GM12892 (cell line): ENCODE results near the gene GSTM4.

ENCODE experiments used
- POLR2A ChIP-seq: IDR thresholded peaks from 2 replicates; pipeline ENCODE4 v1.6.1; 2011; ENCODE audit warnings: low read depth, low read length, control low read depth
- POLR2AphosphoS5 ChIP-seq: IDR thresholded peaks from 2 replicates; pipeline ENCODE4 v1.6.1; 2011; ENCODE audit warnings: low read depth, low read length, control low read depth
- TAF1 ChIP-seq: IDR thresholded peaks from 2 replicates; pipeline ENCODE4 v1.6.1; 2011; ENCODE audit warnings: low read depth, mild to moderate bottlenecking, control low read depth, low read length, borderline replicate concordance

DNA sequence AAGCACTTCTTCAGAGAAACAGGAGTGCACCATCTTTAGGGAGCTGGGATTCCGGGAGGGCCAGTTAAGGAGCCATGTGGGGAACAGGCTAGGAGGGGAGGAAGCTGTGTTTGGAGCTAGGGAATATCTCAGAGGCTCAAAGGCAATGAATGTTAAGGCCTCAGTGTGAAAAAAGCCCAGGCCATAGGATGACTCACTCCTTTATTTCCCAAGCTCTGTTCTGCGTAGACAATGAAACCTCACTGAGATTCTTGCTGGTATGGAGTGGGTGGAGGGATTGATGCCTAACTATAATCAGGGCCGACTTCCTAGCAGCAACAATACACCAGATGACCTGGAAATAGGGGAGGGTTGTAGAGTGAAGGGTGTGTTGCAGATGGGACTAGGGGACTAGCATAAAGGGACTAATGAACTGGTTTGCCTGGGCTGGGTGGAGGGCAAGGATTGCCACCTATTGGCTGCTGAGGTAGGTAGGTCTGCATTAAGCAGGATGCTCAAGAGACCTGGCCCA lies 38.6 kb upstream of the GSTM4 start:
- TF ChIP-seq TAF1: no peak
- no peak for TF ChIP-seq POLR2AphosphoS5
- no peak for TF ChIP-seq POLR2A
